ENCODE data around the gene PACSIN1.

DNA sequence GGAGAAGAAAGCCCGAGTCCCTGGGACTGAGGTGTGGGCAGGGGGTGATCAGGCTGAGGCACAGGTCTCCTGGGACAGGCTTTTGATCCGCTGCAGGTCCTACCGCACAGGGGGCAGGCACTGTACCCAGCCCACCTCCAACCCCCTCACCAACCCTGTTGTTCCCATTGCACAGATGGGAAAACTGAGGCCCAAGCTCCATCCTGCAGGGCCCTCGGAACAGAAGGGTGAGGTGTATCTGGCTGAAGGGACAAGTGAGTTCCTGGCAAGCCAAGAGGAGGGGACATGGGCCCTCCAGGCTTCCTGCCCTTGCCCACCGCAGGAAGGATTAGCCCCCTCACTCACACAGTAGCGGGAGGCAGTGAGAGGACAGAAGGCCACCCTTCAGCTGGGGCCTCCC, 106.7 kb downstream of the PACSIN1 start:
- TF ChIP-seq POLR2AphosphoS5 (IDR thresholded peaks at IDR 0.05) (no peak), REST (IDR thresholded peaks at IDR 0.05; ENCODE audit: borderline replicate concordance) (no peak), EZH2 (IDR thresholded peaks at IDR 0.05; ENCODE audit: borderline replicate concordance, insufficient read depth, low read length, poor library complexity, severe bottlenecking) (no peak), SMC3 (conservative IDR thresholded peaks at IDR 0.05; ENCODE audit: poor library complexity) (no peak)
- TF ChIP-seq, protein P1, sequence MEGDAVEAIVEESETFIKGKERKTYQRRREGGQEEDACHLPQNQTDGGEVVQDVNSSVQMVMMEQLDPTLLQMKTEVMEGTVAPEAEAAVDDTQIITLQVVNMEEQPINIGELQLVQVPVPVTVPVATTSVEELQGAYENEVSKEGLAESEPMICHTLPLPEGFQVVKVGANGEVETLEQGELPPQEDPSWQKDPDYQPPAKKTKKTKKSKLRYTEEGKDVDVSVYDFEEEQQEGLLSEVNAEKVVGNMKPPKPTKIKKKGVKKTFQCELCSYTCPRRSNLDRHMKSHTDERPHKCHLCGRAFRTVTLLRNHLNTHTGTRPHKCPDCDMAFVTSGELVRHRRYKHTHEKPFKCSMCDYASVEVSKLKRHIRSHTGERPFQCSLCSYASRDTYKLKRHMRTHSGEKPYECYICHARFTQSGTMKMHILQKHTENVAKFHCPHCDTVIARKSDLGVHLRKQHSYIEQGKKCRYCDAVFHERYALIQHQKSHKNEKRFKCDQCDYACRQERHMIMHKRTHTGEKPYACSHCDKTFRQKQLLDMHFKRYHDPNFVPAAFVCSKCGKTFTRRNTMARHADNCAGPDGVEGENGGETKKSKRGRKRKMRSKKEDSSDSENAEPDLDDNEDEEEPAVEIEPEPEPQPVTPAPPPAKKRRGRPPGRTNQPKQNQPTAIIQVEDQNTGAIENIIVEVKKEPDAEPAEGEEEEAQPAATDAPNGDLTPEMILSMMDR (IDR thresholded peaks at IDR 0.05; ENCODE audit: poor library complexity, severe bottlenecking): no peak
